ENCODE data around the gene IMP3. TPM values are rescaled to one million over a fixed set of nuclear protein-coding genes. Genes with fewer than 3 reads are reported as not detected.

IMP3 gene
- polyA plus RNA-seq, 1 donor from 2014 or later = 147 TPM

DNA sequence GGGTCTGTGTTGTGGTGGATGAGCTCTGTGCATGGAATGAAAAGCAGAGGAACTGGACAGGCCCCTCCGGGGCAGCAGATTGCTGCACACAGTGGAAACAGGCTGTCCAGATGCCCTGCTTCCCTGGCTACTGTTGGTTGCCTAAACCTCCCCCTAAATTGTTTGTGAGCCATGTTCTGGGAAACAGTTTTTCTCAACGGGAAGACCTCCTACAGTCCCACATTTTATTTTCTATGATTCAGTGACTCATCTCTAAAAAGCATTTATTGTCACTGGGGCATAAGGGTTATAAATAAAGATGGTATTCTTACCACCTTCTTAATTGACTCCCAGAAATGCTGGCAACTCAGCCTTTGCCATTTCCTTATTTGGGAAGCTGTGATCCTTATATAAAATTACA lies 40.6 kb downstream of the IMP3 start:
- Histone ChIP-seq H3K36me3 (ENCODE audit: insufficient read depth, low read length) (no peaks in the 10 kb centered on the region), H3F3A (ENCODE audit: insufficient read depth, low read length, poor library complexity, severe bottlenecking) (no peaks in the 10 kb centered on the region)
- TF ChIP-seq, protein P1, sequence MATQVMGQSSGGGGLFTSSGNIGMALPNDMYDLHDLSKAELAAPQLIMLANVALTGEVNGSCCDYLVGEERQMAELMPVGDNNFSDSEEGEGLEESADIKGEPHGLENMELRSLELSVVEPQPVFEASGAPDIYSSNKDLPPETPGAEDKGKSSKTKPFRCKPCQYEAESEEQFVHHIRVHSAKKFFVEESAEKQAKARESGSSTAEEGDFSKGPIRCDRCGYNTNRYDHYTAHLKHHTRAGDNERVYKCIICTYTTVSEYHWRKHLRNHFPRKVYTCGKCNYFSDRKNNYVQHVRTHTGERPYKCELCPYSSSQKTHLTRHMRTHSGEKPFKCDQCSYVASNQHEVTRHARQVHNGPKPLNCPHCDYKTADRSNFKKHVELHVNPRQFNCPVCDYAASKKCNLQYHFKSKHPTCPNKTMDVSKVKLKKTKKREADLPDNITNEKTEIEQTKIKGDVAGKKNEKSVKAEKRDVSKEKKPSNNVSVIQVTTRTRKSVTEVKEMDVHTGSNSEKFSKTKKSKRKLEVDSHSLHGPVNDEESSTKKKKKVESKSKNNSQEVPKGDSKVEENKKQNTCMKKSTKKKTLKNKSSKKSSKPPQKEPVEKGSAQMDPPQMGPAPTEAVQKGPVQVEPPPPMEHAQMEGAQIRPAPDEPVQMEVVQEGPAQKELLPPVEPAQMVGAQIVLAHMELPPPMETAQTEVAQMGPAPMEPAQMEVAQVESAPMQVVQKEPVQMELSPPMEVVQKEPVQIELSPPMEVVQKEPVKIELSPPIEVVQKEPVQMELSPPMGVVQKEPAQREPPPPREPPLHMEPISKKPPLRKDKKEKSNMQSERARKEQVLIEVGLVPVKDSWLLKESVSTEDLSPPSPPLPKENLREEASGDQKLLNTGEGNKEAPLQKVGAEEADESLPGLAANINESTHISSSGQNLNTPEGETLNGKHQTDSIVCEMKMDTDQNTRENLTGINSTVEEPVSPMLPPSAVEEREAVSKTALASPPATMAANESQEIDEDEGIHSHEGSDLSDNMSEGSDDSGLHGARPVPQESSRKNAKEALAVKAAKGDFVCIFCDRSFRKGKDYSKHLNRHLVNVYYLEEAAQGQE (IDR thresholded peaks at IDR 0.05; ENCODE audit: borderline replicate concordance) = no peak
- TF ChIP-seq MXI1 (conservative IDR thresholded peaks at IDR 0.05; ENCODE audit: poor library complexity, severe bottlenecking) (no peak), SMC3 (conservative IDR thresholded peaks at IDR 0.05; ENCODE audit: poor library complexity) (no peak), POLR2AphosphoS5 (IDR thresholded peaks at IDR 0.05) (no peak), EP300 (conservative IDR thresholded peaks at IDR 0.05; ENCODE audit: poor library complexity, severe bottlenecking) (no peak), EZH2 (IDR thresholded peaks at IDR 0.05; ENCODE audit: borderline replicate concordance, insufficient read depth, low read length, poor library complexity, severe bottlenecking) (no peak), RAD21 (conservative IDR thresholded peaks at IDR 0.05) (no peak), TAF1 (IDR thresholded peaks at IDR 0.05; ENCODE audit: low read depth) (no peak)
- TF ChIP-seq, protein P2, sequence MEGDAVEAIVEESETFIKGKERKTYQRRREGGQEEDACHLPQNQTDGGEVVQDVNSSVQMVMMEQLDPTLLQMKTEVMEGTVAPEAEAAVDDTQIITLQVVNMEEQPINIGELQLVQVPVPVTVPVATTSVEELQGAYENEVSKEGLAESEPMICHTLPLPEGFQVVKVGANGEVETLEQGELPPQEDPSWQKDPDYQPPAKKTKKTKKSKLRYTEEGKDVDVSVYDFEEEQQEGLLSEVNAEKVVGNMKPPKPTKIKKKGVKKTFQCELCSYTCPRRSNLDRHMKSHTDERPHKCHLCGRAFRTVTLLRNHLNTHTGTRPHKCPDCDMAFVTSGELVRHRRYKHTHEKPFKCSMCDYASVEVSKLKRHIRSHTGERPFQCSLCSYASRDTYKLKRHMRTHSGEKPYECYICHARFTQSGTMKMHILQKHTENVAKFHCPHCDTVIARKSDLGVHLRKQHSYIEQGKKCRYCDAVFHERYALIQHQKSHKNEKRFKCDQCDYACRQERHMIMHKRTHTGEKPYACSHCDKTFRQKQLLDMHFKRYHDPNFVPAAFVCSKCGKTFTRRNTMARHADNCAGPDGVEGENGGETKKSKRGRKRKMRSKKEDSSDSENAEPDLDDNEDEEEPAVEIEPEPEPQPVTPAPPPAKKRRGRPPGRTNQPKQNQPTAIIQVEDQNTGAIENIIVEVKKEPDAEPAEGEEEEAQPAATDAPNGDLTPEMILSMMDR (IDR thresholded peaks at IDR 0.05; ENCODE audit: poor library complexity, severe bottlenecking) = no peak

DNA sequence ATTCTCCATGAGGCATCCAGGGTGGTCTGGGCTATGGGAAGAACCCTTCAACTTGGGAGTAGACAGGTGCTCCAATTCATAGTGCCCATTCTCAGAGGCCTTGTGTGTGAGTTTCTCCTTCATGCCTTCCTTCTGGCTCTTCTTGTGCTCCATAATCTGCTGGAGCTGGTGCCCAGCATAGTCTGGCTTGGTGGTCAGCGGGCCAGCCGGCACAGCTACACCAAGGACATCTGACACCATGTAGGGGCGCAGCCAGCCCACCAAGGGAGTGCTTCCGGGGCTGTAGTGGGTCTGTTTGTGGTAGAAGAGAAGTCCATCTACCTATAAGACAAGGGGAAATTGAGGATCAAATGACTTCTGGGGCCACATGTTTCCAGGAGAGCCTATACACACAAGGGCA lies 41.7 kb downstream of the IMP3 start:
- no peak overlapping the region for H3K27ac ChIP-seq (ENCODE audit: low read length)
- H3K9me3 ChIP-seq (ENCODE audit: low read length) = no peaks in the 10 kb centered on the region

More for the DNA sequence above, 40.6 kb downstream of the IMP3 start:
- Histone ChIP-seq H2AFZ (ENCODE audit: low read depth, low read length) (no peak overlapping the region), H3K4me2 (ENCODE audit: low read length) (no peak overlapping the region), H3K4me3 (ENCODE audit: low read length) (no peak overlapping the region), H3K9ac (ENCODE audit: low read length) (no peak overlapping the region), H3K27me3 (ENCODE audit: insufficient read depth, low read depth, low read length) (no peaks in the 10 kb centered on the region), H4K20me1 (ENCODE audit: insufficient read depth) (no peaks in the 10 kb centered on the region), H3K9me3 (ENCODE audit: low read length) (no peaks in the 10 kb centered on the region), H3K79me2 (replicated peaks; ENCODE audit: insufficient read depth, low read length) (no peaks in the 10 kb centered on the region), H3K27ac (ENCODE audit: low read length) (no peak overlapping the region), H3K9me2 (ENCODE audit: insufficient read depth, low read length) (no peaks in the 10 kb centered on the region)

More for the DNA sequence above, 41.7 kb downstream of the IMP3 start:
- no peak overlapping the region for H3K9ac ChIP-seq (ENCODE audit: low read length)
- no peak overlapping the region for H3K4me3 ChIP-seq (ENCODE audit: low read length)
- no peaks in the 10 kb centered on the region for H3K36me3 ChIP-seq (ENCODE audit: insufficient read depth, low read length)
- no peaks in the 10 kb centered on the region for H3F3A ChIP-seq (ENCODE audit: insufficient read depth, low read length, poor library complexity, severe bottlenecking)
- no peak overlapping the region for H3K4me2 ChIP-seq (ENCODE audit: low read length)
- no peak for TF ChIP-seq SMC3 (conservative IDR thresholded peaks at IDR 0.05; ENCODE audit: poor library complexity)
- TF ChIP-seq, protein P1 (IDR thresholded peaks at IDR 0.05; ENCODE audit: borderline replicate concordance) = no peak
- TF ChIP-seq MXI1 (conservative IDR thresholded peaks at IDR 0.05; ENCODE audit: poor library complexity, severe bottlenecking) = no peak
- no peak for TF ChIP-seq POLR2AphosphoS5 (IDR thresholded peaks at IDR 0.05)
- TF ChIP-seq RAD21 (conservative IDR thresholded peaks at IDR 0.05) = no peak
- no peak for TF ChIP-seq EZH2 (IDR thresholded peaks at IDR 0.05; ENCODE audit: borderline replicate concordance, insufficient read depth, low read length, poor library complexity, severe bottlenecking)
- H4K20me1 ChIP-seq (ENCODE audit: insufficient read depth) = no peaks in the 10 kb centered on the region
- no peak overlapping the region for H2AFZ ChIP-seq (ENCODE audit: low read depth, low read length)
- H3K79me2 ChIP-seq (replicated peaks; ENCODE audit: insufficient read depth, low read length) = no peaks in the 10 kb centered on the region
- no peaks in the 10 kb centered on the region for H3K9me2 ChIP-seq (ENCODE audit: insufficient read depth, low read length)
- H3K27me3 ChIP-seq (ENCODE audit: insufficient read depth, low read depth, low read length) = no peaks in the 10 kb centered on the region
